GM23248 (cell line): ENCODE results near the gene NPIPA8. TPM values are rescaled to one million over a fixed set of nuclear protein-coding genes. Genes with fewer than 3 reads are reported as not detected.
"Not testable (repeated sequence)": the region's sequence is repeated elsewhere in the genome, so short reads cannot be mapped to it uniquely, and the experiment has no call there.

ENCODE experiments used
- DNase-seq: peaks from one replicate; pipeline ENCODE4 v3.0.0-alpha.2; 2015
- H2AFZ ChIP-seq: fragments of 200-600 bp; sonication (generic); 2 replicates; pipeline ENCODE4 v1.6.1; 2016; ENCODE audit warnings: antibody characterized with exemption
- H3F3A ChIP-seq: fragments of 200-600 bp; sonication (generic); 2 replicates; pipeline ENCODE4 v1.6.1; 2016; ENCODE audit warnings: mild to moderate bottlenecking, antibody characterized with exemption, mixed run types; ENCODE audit not compliant: insufficient read depth
- H3K27ac ChIP-seq: fragments of 200-600 bp; sonication (generic); 2 replicates; pipeline ENCODE4 v1.5.1; 2016; ENCODE audit warnings: mild to moderate bottlenecking
- H3K27me3 ChIP-seq: fragments of 200-600 bp; sonication (generic); replicated peaks from 2 replicates; pipeline ENCODE4 v1.6.1; 2016; ENCODE audit warnings: mild to moderate bottlenecking; ENCODE audit not compliant: insufficient read depth
- H3K36me3 ChIP-seq: fragments of 200-600 bp; sonication (generic); 2 replicates; pipeline ENCODE4 v1.6.1; 2016; ENCODE audit warnings: low read depth, mild to moderate bottlenecking
- H3K4me1 ChIP-seq: fragments of 200-600 bp; sonication (generic); 2 replicates; pipeline ENCODE4 v1.6.1; 2016; ENCODE audit warnings: mild to moderate bottlenecking; ENCODE audit not compliant: insufficient read depth
- H3K4me2 ChIP-seq: fragments of 200-600 bp; sonication (generic); one replicate; pipeline ENCODE4 v1.6.1; 2016; ENCODE audit warnings: mild to moderate bottlenecking; ENCODE audit not compliant: unreplicated experiment
- H3K4me3 ChIP-seq: fragments of 200-600 bp; sonication (generic); 2 replicates; pipeline ENCODE4 v1.5.1; 2016; ENCODE audit warnings: mild to moderate bottlenecking
- H3K79me2 ChIP-seq: fragments of 200-600 bp; sonication (generic); 2 replicates; pipeline ENCODE4 v1.6.1; 2016; ENCODE audit warnings: mild to moderate bottlenecking; ENCODE audit not compliant: insufficient read depth
- H3K9ac ChIP-seq: fragments of 200-600 bp; sonication (generic); 2 replicates; pipeline ENCODE4 v1.6.1; 2016; ENCODE audit warnings: mild to moderate bottlenecking
- H3K9me2 ChIP-seq: fragments of 200-600 bp; sonication (generic); 2 replicates; pipeline ENCODE4 v1.6.1; 2016; ENCODE audit warnings: mixed run types, mild to moderate bottlenecking, moderate library complexity; ENCODE audit not compliant: insufficient read depth
- H3K9me3 ChIP-seq: fragments of 200-600 bp; sonication (generic); one replicate; pipeline ENCODE4 v1.6.1; 2017; ENCODE audit warnings: low read depth
- H4K20me1 ChIP-seq: fragments of 200-600 bp; sonication (generic); 2 replicates; pipeline ENCODE4 v1.6.0; 2016; ENCODE audit not compliant: insufficient read depth
- WGBS, 2 experiments: methylation state at CpG; one replicate each; pipeline ENCODE4 v1.1.6; 2015 to 2017; ENCODE audit warnings: low lambda C conversion rate in 2 of 2, low coverage in 1 of 2; ENCODE audit errors: missing lambda C conversion rate in 2 of 2; 5-methylcytosine and 5-hydroxymethylcytosine counted together
- in situ Hi-C: fragments of 300-500 bp; cut with MboI; formaldehyde crosslinking; loops from 2 replicates; pipeline ENCODE4 v1.15.0; 2020
- polyA plus RNA-seq: library from polyadenylated mRNA; unstranded; fragments of >200 nt; fragmentation: Nextera tagmentation; extraction: Ambion mirVana; gene quantifications from 2 replicates; pipeline ENCODE4 v1.2.1, GENCODE V29; 2016
- total RNA-seq: library from RNA; depleted of rRNA; stranded (reverse); fragments of >200 nt; shearing (Covaris generic); gene quantifications from 2 replicates; pipeline ENCODE4 v1.2.3, GENCODE V29; 2014

Gene NPIPA8
- total and polyA plus RNA-seq, 2 experiments from 2014 or later, result not detected

- H3K79me2 ChIP-seq, H2AFZ ChIP-seq, H3K4me3 ChIP-seq, H3K36me3 ChIP-seq, in situ Hi-C loops, DNase-seq, H3K9me3 ChIP-seq, H3K27me3 ChIP-seq, H3K9me2 ChIP-seq, H4K20me1 ChIP-seq, H3K4me2 ChIP-seq, H3K4me1 ChIP-seq, H3K9ac ChIP-seq, H3K27ac ChIP-seq, H3F3A ChIP-seq: not testable (repeated sequence)
- WGBS, 2 experiments, result 33 to 37% methylated on average over 5 to 6 of the region's 15 CpGs
Observed at GRCh38 chr16:18303059-18303706, 33.4 kb downstream of the NPIPA8 start.

GRCh38 chr16:18297714-18298113 lies 38.8 kb downstream of the NPIPA8 start:
- DNase-seq, H3K9me3 ChIP-seq, H3K4me1 ChIP-seq, in situ Hi-C loops, H4K20me1 ChIP-seq, H3K27me3 ChIP-seq, H3K9ac ChIP-seq, H2AFZ ChIP-seq, H3K4me3 ChIP-seq, H3K9me2 ChIP-seq, H3K36me3 ChIP-seq, H3K27ac ChIP-seq, H3K4me2 ChIP-seq, H3K79me2 ChIP-seq, H3F3A ChIP-seq: not testable (repeated sequence)
- WGBS, 2 experiments, result no CpG with 5 or more reads among the region's 1 CpG

GRCh38 chr16:18296931-18297330 lies 39.6 kb downstream of the NPIPA8 start:
- H3K4me2 ChIP-seq, H3K27me3 ChIP-seq, H3K4me1 ChIP-seq, H3K36me3 ChIP-seq, H3K9me3 ChIP-seq, H2AFZ ChIP-seq, DNase-seq, H3K27ac ChIP-seq, H3F3A ChIP-seq, H3K9me2 ChIP-seq, in situ Hi-C loops, H3K79me2 ChIP-seq, H4K20me1 ChIP-seq, H3K9ac ChIP-seq, H3K4me3 ChIP-seq: not testable (repeated sequence)
- WGBS, 2 experiments, result no CpG with 5 or more reads among the region's 7 CpGs

- DNase-seq, H3K27me3 ChIP-seq, H3F3A ChIP-seq, H2AFZ ChIP-seq, H3K9me3 ChIP-seq, H3K4me3 ChIP-seq, in situ Hi-C loops, H3K36me3 ChIP-seq, H3K9me2 ChIP-seq, H3K27ac ChIP-seq, H3K9ac ChIP-seq, H4K20me1 ChIP-seq, H3K79me2 ChIP-seq, H3K4me2 ChIP-seq, H3K4me1 ChIP-seq: not testable (repeated sequence)
- no CpG with 5 or more reads among the region's 5 CpGs for WGBS, 2 experiments
Observed at GRCh38 chr16:18294371-18294770, 42.2 kb downstream of the NPIPA8 start.

- H3K79me2 ChIP-seq, H3F3A ChIP-seq, H2AFZ ChIP-seq, H3K9me3 ChIP-seq, H3K4me1 ChIP-seq, H3K4me3 ChIP-seq, H4K20me1 ChIP-seq, H3K4me2 ChIP-seq, H3K27ac ChIP-seq, H3K27me3 ChIP-seq, in situ Hi-C loops, H3K9me2 ChIP-seq, DNase-seq, H3K36me3 ChIP-seq, H3K9ac ChIP-seq: not testable (repeated sequence)
- 71% methylated on average over 1 of the region's 3 CpGs; no CpG with 5 or more reads in 1 of the 2 experiments for WGBS, 2 experiments
Observed at GRCh38 chr16:18293337-18293956, 43.1 kb downstream of the NPIPA8 start.

- DNase-seq, H3K79me2 ChIP-seq, H3K36me3 ChIP-seq, H3K4me1 ChIP-seq, H3K27ac ChIP-seq, in situ Hi-C loops, H2AFZ ChIP-seq, H3K9me2 ChIP-seq, H3F3A ChIP-seq, H3K4me3 ChIP-seq, H4K20me1 ChIP-seq, H3K9me3 ChIP-seq, H3K4me2 ChIP-seq, H3K27me3 ChIP-seq, H3K9ac ChIP-seq: not testable (repeated sequence)
- no CpG with 5 or more reads among the region's 2 CpGs for WGBS, 2 experiments
Observed at GRCh38 chr16:18290959-18291358, 45.6 kb downstream of the NPIPA8 start.

- H3K9me3 ChIP-seq, H3K4me1 ChIP-seq, H3K9ac ChIP-seq, in situ Hi-C loops, H3K27ac ChIP-seq, H3K79me2 ChIP-seq, H3K27me3 ChIP-seq, H2AFZ ChIP-seq, H4K20me1 ChIP-seq, DNase-seq, H3K36me3 ChIP-seq, H3K4me2 ChIP-seq, H3F3A ChIP-seq, H3K9me2 ChIP-seq, H3K4me3 ChIP-seq: not testable (repeated sequence)
- 38 to 50% methylated on average over 1 of the region's 1 CpG for WGBS, 2 experiments
Observed at GRCh38 chr16:18286342-18286741, 50.2 kb downstream of the NPIPA8 start.
